ENCODE measurements around the gene ARMC9. TPM values are rescaled to one million over a fixed set of nuclear protein-coding genes. Genes with fewer than 3 reads are reported as not detected.

The ARMC9 gene
- total and polyA plus RNA-seq, 11 donors = 0.95 to 4.7 (median 2.4) TPM

- TF ChIP-seq CTCF (IDR thresholded peaks at IDR 0.05) = no peak
- no peak for TF ChIP-seq POLR2A (IDR thresholded peaks at IDR 0.05)
- DNase-seq (no peak), ATAC-seq (no peak)
- intact Hi-C loops (cut with DNase I) = loop anchor here in 3 of 10 donors (5.0 to 10.0 kb wide), 3 partner anchors 38 to 186 kb away; no protein-coding TSS in a partner anchor
- Histone ChIP-seq H3K27ac (peak overlapping the region in 1 of 12 donors; percentile 13), H3K36me3 (peaks cover 0 to 7% (median 0%) of the 10 kb centered on the region in 9 donors), H3K9me3 (no peaks in the 10 kb centered on the region), H3K4me3 (no peak overlapping the region), H3K4me1 (peaks cover 0 to 19% (median 4%) of the 10 kb centered on the region in 12 donors), H3K27me3 (no peaks in the 10 kb centered on the region)
- WGBS, 4 donors = 36 to 50% (median 44%) methylated on average over 2 of the region's 2 CpGs
These were observed 92.0 kb downstream of the ARMC9 start for GRCh38 chr2:231290321-231291015.

- ATAC-seq = no peak
- Histone ChIP-seq H3K27ac (no peak overlapping the region), H3K36me3 (peaks cover 0 to 5% (median 0%) of the 10 kb centered on the region in 9 donors), H3K9me3 (no peaks in the 10 kb centered on the region), H3K4me3 (no peak overlapping the region), H3K4me1 (peaks cover 0 to 25% (median 6%) of the 10 kb centered on the region in 12 donors), H3K27me3 (no peaks in the 10 kb centered on the region)
- TF ChIP-seq CTCF (IDR thresholded peaks at IDR 0.05) = no peak
- TF ChIP-seq POLR2A (IDR thresholded peaks at IDR 0.05) = no peak
- intact Hi-C loops (cut with DNase I) = loop anchor here in 3 of 10 donors (5.0 to 10.0 kb wide), 3 partner anchors 40 to 188 kb away; no protein-coding TSS in a partner anchor
- WGBS, 4 donors = 91 to 95% (median 92%) methylated on average over 8 of the region's 8 CpGs
- no peak for DNase-seq
These were observed 94.2 kb downstream of the ARMC9 start for GRCh38 chr2:231292472-231293134.

- H3K4me1 ChIP-seq = peaks cover 0 to 25% (median 6%) of the 10 kb centered on the region in 12 donors
- no peak overlapping the region for H3K4me3 ChIP-seq
- intact Hi-C loops (cut with DNase I) = loop anchor here in 3 of 10 donors (5.0 to 10.0 kb wide), 3 partner anchors 41 to 188 kb away; no protein-coding TSS in a partner anchor
- no peaks in the 10 kb centered on the region for H3K27me3 ChIP-seq
- H3K36me3 ChIP-seq = peaks cover 0 to 5% (median 0%) of the 10 kb centered on the region in 9 donors
- DNase-seq (no peak), ATAC-seq (no peak)
- TF ChIP-seq CTCF (IDR thresholded peaks at IDR 0.05) = no peak
- no peak for TF ChIP-seq POLR2A (IDR thresholded peaks at IDR 0.05)
- H3K27ac ChIP-seq = no peak overlapping the region
- whole genome bisulfite sequencing, 4 donors = 90 to 93% (median 92%) methylated on average over 4 of the region's 4 CpGs
- H3K9me3 ChIP-seq = no peaks in the 10 kb centered on the region
These were observed 94.7 kb downstream of the ARMC9 start for GRCh38 chr2:231293163-231293562.

GRCh38 chr2:231294116-231294515, 95.7 kb downstream of the ARMC9 start:
- peaks cover 0 to 4% (median 0%) of the 10 kb centered on the region in 9 donors for H3K36me3 ChIP-seq
- intact Hi-C loops (cut with DNase I) = loop anchor here in 3 of 10 donors (5.0 to 10.0 kb wide), 3 partner anchors 42 to 189 kb away; no protein-coding TSS in a partner anchor
- TF ChIP-seq CTCF (IDR thresholded peaks at IDR 0.05) (no peak), POLR2A (IDR thresholded peaks at IDR 0.05) (no peak)
- peaks cover 0 to 29% (median 6%) of the 10 kb centered on the region in 12 donors for H3K4me1 ChIP-seq
- no peak overlapping the region for H3K4me3 ChIP-seq
- no peaks in the 10 kb centered on the region for H3K9me3 ChIP-seq
- peak overlapping the region in 4 of 12 donors; percentile 7 to 43 (median 24) for H3K27ac ChIP-seq
- peak in 4 of 5 donors; percentile 45 to 67 (median 54) for DNase-seq
- H3K27me3 ChIP-seq = no peaks in the 10 kb centered on the region
- WGBS, 4 donors = 42 to 61% (median 52%) methylated on average over 7 of the region's 7 CpGs
- ATAC-seq = peak; percentile 62 to 77 (median 70)

Measured in heart left ventricle (tissue), 16 donors.